Cerebellar nuclear complex (tissue), 1 donor: ENCODE measurements around the gene DRC7.
"Not testable (repeated sequence)": the region's sequence is repeated elsewhere in the genome, so short reads cannot be mapped to it uniquely, and the experiment has no call there.

Source experiments
- DNase-seq, 2 experiments: peaks; one replicate each; lab custom pipeline; 2025; lab: John Stamatoyannopoulos, UW

The DRC7 gene

DNA sequence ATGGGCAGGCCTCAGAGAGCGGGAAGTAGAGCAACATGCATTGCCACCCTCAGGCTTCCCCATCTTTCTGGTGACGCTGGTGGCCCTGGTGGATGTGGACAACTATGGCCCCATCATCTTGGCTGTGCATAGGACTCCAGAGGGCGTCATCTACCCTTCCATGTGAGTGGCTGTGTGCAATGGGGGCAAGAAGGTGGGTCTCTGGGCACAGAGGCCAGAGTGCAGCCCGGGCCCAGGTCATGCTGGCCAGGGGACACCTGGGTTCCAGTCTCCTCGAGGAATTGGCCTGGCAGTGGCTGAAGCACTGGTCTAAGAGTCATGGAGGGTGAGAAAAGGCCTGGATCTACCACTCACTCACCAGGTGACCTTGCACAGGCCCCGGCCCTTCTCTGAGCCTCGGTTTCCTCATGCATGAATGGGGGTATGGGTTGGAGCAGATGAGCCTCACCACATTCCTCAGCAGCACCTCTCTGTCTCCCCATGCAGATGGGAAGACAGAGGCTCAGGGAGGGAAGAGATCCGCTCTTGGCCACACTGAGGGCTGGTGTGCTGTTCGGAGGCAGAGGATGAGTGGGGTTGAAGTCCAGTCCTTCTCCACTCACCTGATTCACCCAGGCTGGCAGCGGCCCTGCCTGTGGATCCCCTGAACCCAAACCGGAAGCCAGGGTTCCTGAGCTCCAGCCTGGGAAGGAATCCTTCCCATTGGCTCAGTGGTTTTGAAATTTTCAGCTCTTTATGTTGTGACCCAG, 33.7 kb upstream of the DRC7 start:
- no peak for DNase-seq

- DNase-seq = no peak
Measured at GRCh38 chr16:57661510-57661909, 33.1 kb upstream of the DRC7 start.

DNA sequence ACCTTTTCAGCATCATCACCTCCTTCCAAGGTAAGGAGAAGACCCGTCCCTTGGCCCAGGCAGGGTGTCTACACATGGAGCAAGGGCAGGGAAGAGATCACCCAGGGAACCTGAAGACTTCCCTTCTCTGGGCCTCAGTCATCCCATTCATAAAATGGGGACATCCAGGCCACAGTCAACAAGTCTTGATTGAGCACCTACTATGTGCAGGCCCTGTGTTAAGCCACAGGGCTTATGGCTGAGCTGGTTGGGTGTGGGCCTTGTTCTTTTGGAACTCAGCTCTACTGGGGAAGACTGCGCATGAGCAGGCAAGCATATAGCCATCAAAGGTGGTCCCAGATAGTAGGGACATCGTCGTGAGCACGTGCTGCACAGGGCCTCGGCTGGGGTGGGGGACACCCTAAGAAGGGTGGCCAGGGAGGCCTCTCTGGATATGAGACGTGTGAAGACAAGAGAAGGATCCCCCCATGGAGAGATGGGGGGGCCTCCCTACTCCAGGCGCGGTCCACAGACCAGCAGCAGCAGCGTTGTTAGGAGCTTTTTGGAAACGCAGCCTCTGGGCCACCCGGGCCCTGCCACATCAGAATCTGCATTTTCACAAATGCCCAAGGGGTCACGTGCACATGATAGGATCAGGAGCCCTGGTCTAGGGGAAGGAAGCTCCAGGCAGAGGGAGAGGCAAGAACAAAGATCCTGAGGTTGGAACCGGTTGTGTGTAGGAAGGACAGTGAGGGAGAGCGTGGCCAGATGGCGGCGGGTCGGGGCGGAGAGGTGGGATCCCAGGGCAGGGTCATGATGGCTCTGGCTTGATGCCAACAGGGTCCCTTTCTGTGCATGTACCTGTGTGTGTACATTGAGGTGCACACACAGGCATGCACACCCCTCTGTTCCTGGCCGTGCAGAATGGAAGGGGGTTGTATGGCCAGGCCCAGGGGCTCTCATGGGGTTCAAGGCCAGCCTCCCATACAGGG, 32.4 kb upstream of the DRC7 start:
- DNase-seq = no peak

- DNase-seq = no peak
Measured at GRCh38 chr16:57663436-57663835, 31.2 kb upstream of the DRC7 start.

- DNase-seq = no peak
Measured at GRCh38 chr16:57663917-57664661, 30.5 kb upstream of the DRC7 start.

DNA sequence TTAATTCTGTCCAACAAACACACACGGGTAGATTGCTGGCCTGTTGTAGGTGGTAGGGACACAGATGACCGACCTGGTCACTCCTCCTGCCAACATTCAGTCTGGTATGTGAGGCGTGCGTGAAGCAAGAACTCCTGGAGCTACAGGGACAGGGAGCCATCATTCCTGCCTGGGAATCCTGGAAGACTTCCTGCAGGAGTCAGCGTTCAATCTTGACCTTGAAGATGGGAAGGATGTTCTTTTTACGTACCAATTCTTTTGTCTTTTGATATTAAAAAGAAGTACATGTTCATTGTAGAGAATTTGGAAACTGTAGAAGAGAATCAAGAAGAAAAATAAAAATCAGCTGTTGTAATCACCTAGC, 30.0 kb upstream of the DRC7 start:
- DNase-seq = no peak

GRCh38 chr16:57665541-57665940, 29.1 kb upstream of the DRC7 start:
- DNase-seq = no peak

- no peak for DNase-seq
Measured at GRCh38 chr16:57666353-57667047, 28.1 kb upstream of the DRC7 start.

DNA sequence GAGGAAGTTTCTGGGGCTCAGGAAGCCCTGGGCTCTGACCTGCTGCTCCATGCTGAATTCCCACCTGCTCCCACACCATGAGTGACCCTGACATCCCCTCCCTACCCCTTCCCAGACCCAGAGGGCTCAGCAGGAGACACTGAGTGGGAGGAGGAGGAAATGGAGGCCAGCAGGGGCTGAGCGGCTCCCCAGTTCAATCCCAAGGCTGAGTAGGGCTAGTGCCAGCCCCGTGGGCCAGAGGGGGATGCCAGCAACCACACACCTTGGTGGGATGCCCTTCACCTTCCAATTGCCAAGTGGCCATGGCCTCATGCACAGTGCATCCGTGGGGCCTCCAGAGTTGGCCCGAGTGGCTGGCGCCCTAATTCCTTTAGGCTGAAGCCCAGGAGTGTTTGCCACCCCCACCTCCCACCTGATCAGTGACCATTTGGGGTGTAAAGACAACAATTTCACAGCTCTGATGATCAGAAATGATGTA, 27.5 kb upstream of the DRC7 start:
- DNase-seq = no peak

- DNase-seq = no peak
Measured at GRCh38 chr16:57667526-57668262, 26.9 kb upstream of the DRC7 start.

- DNase-seq = no peak
Measured at GRCh38 chr16:57668263-57668571, 26.4 kb upstream of the DRC7 start, which contains the start of gene ADGRG3. Gene ADGRG3, plus strand, starts transcription at chr16:57668306. Its CDS starts 42 bp downstream, at chr16:57668348.

- no peak for DNase-seq
Measured at GRCh38 chr16:57668630-57669475, 25.8 kb upstream of the DRC7 start.

DNA sequence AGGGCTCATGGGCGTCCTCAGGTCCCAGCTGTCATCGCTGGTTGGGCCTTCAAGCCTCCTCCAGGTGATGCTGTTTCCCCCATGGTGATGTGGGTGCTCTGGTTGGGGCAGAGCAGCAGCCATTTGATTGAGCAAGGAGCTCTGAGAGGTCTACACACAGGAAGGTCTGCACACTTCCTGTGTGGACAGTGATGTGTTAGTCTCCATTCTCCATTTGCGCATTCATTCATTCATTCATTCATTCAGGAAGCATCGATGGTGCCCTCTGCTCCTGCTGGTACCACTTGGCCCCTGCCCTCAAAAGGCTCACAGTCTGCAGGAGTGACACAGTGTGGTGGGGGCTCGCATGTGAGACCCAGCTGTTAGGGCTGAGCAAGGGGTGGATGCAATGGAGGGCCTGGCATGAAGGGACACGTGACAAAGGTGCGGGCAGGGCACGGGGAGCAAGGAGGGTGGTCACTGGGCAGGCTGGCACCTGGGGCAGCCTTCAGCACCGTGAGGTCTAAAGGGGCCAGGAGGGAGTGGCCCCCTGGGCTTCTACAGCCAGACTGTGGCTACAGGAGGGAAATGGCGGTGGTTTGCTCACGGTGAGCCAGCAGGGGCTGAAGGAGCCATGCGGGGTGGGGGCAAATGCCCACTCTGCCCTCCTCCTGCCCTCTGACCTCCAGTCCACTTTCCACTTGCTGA, 25.0 kb upstream of the DRC7 start:
- DNase-seq = no peak

DNA sequence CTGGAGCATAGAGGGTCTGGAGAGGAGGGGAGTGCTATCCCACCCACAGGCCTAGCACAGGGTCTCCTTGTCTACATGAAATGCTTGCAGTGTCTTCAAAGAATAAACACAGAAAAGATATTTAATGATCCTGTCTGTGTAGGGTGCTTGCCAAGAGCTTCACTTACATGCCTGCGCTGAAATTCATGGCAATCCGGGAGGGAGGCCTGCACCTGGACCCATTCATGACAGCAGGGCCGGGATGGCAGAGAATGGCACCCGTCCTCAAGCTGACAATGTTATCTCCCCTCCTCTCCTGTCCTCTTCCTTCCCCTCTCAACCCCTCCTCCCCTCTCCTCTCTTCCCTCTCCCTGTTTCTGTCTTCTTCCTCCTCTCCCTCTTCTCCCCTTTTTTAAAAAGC, 24.4 kb upstream of the DRC7 start:
- no peak for DNase-seq

- not testable (repeated sequence) for DNase-seq
Measured at GRCh38 chr16:57671451-57671850, 23.2 kb upstream of the DRC7 start.

- no peak for DNase-seq
Measured at GRCh38 chr16:57672416-57672815, 22.2 kb upstream of the DRC7 start.

GRCh38 chr16:57672824-57673223, 21.8 kb upstream of the DRC7 start:
- no peak for DNase-seq

- DNase-seq = no peak
Measured at GRCh38 chr16:57675741-57676551, 18.7 kb upstream of the DRC7 start.
